Esophagus squamous epithelium (tissue), 5 donors: Measurements from ENCODE around the gene ATP12A. TPM values are rescaled to one million over a fixed set of nuclear protein-coding genes. Genes with fewer than 3 reads are reported as not detected.

Source experiments
- DNase-seq: peaks from one replicate; lab custom pipeline; 2025; lab: John Stamatoyannopoulos, UW
- H3K27ac ChIP-seq, 4 donors: fragments of 200-600 bp; sonication (generic); one replicate each; pipeline ENCODE4 v1.5.1; 2016 to 2019; ENCODE audit warnings: mild to moderate bottlenecking in 1 of 4
- H3K27me3 ChIP-seq, 4 donors: fragments of 200-600 bp; sonication (generic); 1 replicate in 3 of 4; 2 replicates in 1 of 4; pipeline versions ENCODE4 v1.5.1 to v1.6.0; 2017 to 2021; ENCODE audit warnings: antibody characterized with exemption in 1 of 4
- H3K36me3 ChIP-seq, 3 donors: fragments of 200-600 bp; sonication (generic); one replicate each; pipeline ENCODE4 v1.5.1; 2016 to 2019
- H3K4me1 ChIP-seq, 3 donors: fragments of 200-600 bp; sonication (generic); one replicate each; pipeline ENCODE4 v1.5.1; 2017 to 2019
- H3K4me3 ChIP-seq, 4 donors: fragments of 200-600 bp; sonication (generic); 1 replicate in 3 of 4; 2 replicates in 1 of 4; pipeline ENCODE4 v1.5.1; 2016 to 2019; ENCODE audit warnings: mild to moderate bottlenecking in 2 of 4, moderate library complexity in 1 of 4
- H3K9me3 ChIP-seq, 3 donors: fragments of 200-600 bp; sonication (generic); one replicate each; pipeline ENCODE4 v1.5.1; 2016 to 2019
- CTCF ChIP-seq, 6 experiments: fragments of 450-650 bp in 4 of 6; fragments of 200-600 bp in 2 of 6; sonication (generic) in 2 of 6; IDR thresholded peaks; one replicate each; pipeline ENCODE4 v1.5.1; 2016 to 2019; ENCODE audit warnings: antibody characterized with exemption in 6 of 6, mild to moderate bottlenecking in 4 of 6, moderate library complexity in 4 of 6
- POLR2A ChIP-seq, 4 donors: fragments of 450-650 bp; IDR thresholded peaks; one replicate each; pipeline ENCODE4 v1.6.1; 2017; ENCODE audit warnings: antibody characterized with exemption in 4 of 4, mild to moderate bottlenecking in 4 of 4, moderate library complexity in 3 of 4
- WGBS, 2 donors: methylation state at CpG; one replicate each; pipeline ENCODE4 v1.1.5; 2018; 5-methylcytosine and 5-hydroxymethylcytosine counted together
- intact Hi-C: fragments of 100-400 bp; cut with DNase I; formaldehyde crosslinking; loops from one replicate; pipeline ENCODE4 v1.15.0; 2022
- total RNA-seq, 4 donors: library from RNA; depleted of rRNA; stranded (reverse); fragments of >200 nt; gene quantifications; one replicate each; pipeline ENCODE4 v1.1.0, GENCODE V29; 2016
- donor health status: DM: yes; HTN: yes; CAD: no.

Gene ATP12A
- 1 to 10 TPM in 3 of 4 donors, under 1 TPM in 1; 0.31 to 2.9 (median 2.4) TPM for total RNA-seq

- TF ChIP-seq CTCF (IDR thresholded peaks at IDR 0.05), result peak in 2 of 6 experiments; percentile 23 to 32
- TF ChIP-seq POLR2A (IDR thresholded peaks at IDR 0.05), result no peak
- peak within 1 kb of the TSS; percentile 33 to 69 (median 42) for H3K4me3 ChIP-seq
- no peaks in the 10 kb centered on the region for H3K9me3 ChIP-seq
- WGBS, 2 donors, result 0% methylated on average over 1 to 3 of the region's 75 CpGs
- no peak within 1 kb of the TSS for H3K27ac ChIP-seq
- no peak for DNase-seq
- intact Hi-C loops, result no loop called here
- H3K4me1 ChIP-seq, result peaks cover 6 to 31% (median 10%) of the 10 kb centered on the region in 3 donors
- H3K36me3 ChIP-seq, result no peaks in the 10 kb centered on the region
- H3K27me3 ChIP-seq, result peaks cover 5 to 72% (median 7%) of the 10 kb centered on the region in 4 donors
Measured at GRCh38 chr13:24680258-24680920, at the start of gene ATP12A. ATP12A (plus strand) TSS chr13:24680408; CDS start chr13:24680744, 336 bp downstream.

GRCh38 chr13:24630851-24631620 is 49.2 kb upstream of the ATP12A start:
- Histone ChIP-seq H3K4me3 (no peak overlapping the region), H3K36me3 (no peaks in the 10 kb centered on the region), H3K9me3 (no peaks in the 10 kb centered on the region), H3K27ac (peak overlapping the region in 3 of 4 donors; percentile 56 to 70 (median 68)), H3K4me1 (peaks cover 0 to 40% (median 4%) of the 10 kb centered on the region in 3 donors), H3K27me3 (no peaks in the 10 kb centered on the region)
- DNase-seq, result no peak
- intact Hi-C loops, result no loop called here
- TF ChIP-seq POLR2A (IDR thresholded peaks at IDR 0.05), result no peak
- no peak for TF ChIP-seq CTCF (IDR thresholded peaks at IDR 0.05)
- 64 to 68% methylated on average over 11 to 13 of the region's 13 CpGs for WGBS, 2 donors

- Histone ChIP-seq H3K4me1 (peaks cover 0 to 31% (median 4%) of the 10 kb centered on the region in 3 donors), H3K27ac (peak overlapping the region in 2 of 4 donors; percentile 68 to 70), H3K27me3 (no peaks in the 10 kb centered on the region), H3K9me3 (no peaks in the 10 kb centered on the region), H3K4me3 (no peak overlapping the region), H3K36me3 (no peaks in the 10 kb centered on the region)
- intact Hi-C loops, result no loop called here
- 63 to 82% methylated on average over 5 of the region's 5 CpGs for WGBS, 2 donors
- DNase-seq, result no peak
- TF ChIP-seq CTCF (IDR thresholded peaks at IDR 0.05) (no peak), POLR2A (IDR thresholded peaks at IDR 0.05) (no peak)
Measured at GRCh38 chr13:24631922-24632321, 48.3 kb upstream of the ATP12A start.

GRCh38 chr13:24632382-24633121 is 47.7 kb upstream of the ATP12A start:
- no peak for TF ChIP-seq CTCF (IDR thresholded peaks at IDR 0.05)
- TF ChIP-seq POLR2A (IDR thresholded peaks at IDR 0.05), result no peak
- H3K27ac ChIP-seq, result peak overlapping the region in 3 of 4 donors; percentile 3 to 70 (median 16)
- no peak overlapping the region for H3K4me3 ChIP-seq
- intact Hi-C loops, result no loop called here
- peaks cover 0 to 25% (median 4%) of the 10 kb centered on the region in 3 donors for H3K4me1 ChIP-seq
- no peaks in the 10 kb centered on the region for H3K36me3 ChIP-seq
- 75 to 77% methylated on average over 5 to 6 of the region's 6 CpGs for WGBS, 2 donors
- no peaks in the 10 kb centered on the region for H3K9me3 ChIP-seq
- H3K27me3 ChIP-seq, result peaks cover 0 to under 1% (median 0%) of the 10 kb centered on the region in 4 donors
- DNase-seq, result no peak
